Neutrophil (primary cell): Measurements from ENCODE around the gene SLFN12L.
A peak's percentile ranks its signal among the peaks of the same experiment; 100 is the strongest.

ENCODE experiments used
- H3K27ac ChIP-seq: fragments of 200-600 bp; sonication (generic); 2 replicates; pipeline ENCODE4 v1.5.1; 2016; ENCODE audit warnings: mild to moderate bottlenecking, moderate library complexity
- H3K27me3 ChIP-seq: fragments of 200-600 bp; sonication (generic); 2 replicates; pipeline ENCODE4 v1.6.0; 2016; ENCODE audit warnings: mild to moderate bottlenecking
- H3K36me3 ChIP-seq: fragments of 200-600 bp; sonication (generic); 2 replicates; pipeline ENCODE4 v1.5.1; 2017
- H3K4me1 ChIP-seq, 2 experiments: fragments of 200-600 bp in 1 of 2; sonication (generic) in 1 of 2; 1 replicate in 1 of 2; 2 replicates in 1 of 2; pipeline versions ENCODE4 v1.5.1 to v1.6.1; 2013 to 2016; ENCODE audit warnings: low read depth in 1 of 2, low read length in 1 of 2, mild to moderate bottlenecking in 1 of 2, moderate library complexity in 1 of 2; ENCODE audit not compliant: control insufficient read depth in 1 of 2, insufficient read depth in 1 of 2
- H3K4me3 ChIP-seq, 2 experiments: fragments of 200-600 bp in 1 of 2; sonication (generic) in 1 of 2; 1 replicate in 1 of 2; 2 replicates in 1 of 2; pipeline ENCODE4 v1.5.1; 2013 to 2016; ENCODE audit warnings: low read depth in 1 of 2, low read length in 1 of 2, mild to moderate bottlenecking in 1 of 2, moderate library complexity in 1 of 2
- H3K9me3 ChIP-seq: fragments of 200-600 bp; sonication (generic); 2 replicates; pipeline ENCODE4 v1.5.1; 2016
- CTCF ChIP-seq: fragments of 200-600 bp; sonication (generic); IDR thresholded peaks from 2 replicates; pipeline ENCODE4 v1.5.1; 2016; ENCODE audit warnings: antibody characterized with exemption

Gene SLFN12L

GRCh38 chr17:35553310-35553709 lies 15.8 kb upstream of the SLFN12L start:
- Histone ChIP-seq H3K27me3 (peaks cover 37% of the 10 kb centered on the region), H3K36me3 (no peaks in the 10 kb centered on the region), H3K27ac (no peak overlapping the region), H3K9me3 (no peaks in the 10 kb centered on the region), H3K4me3 (no peak overlapping the region), H3K4me1 (no peaks in the 10 kb centered on the region)
- TF ChIP-seq CTCF = no peak

GRCh38 chr17:35548978-35549377 lies 11.5 kb upstream of the SLFN12L start:
- H3K4me3 ChIP-seq = no peak overlapping the region
- TF ChIP-seq CTCF = no peak
- H3K4me1 ChIP-seq = peaks cover 7 to 9% of the 10 kb centered on the region in 2 experiments
- no peak overlapping the region for H3K27ac ChIP-seq
- no peaks in the 10 kb centered on the region for H3K36me3 ChIP-seq
- H3K9me3 ChIP-seq = no peaks in the 10 kb centered on the region
- peaks cover 37% of the 10 kb centered on the region for H3K27me3 ChIP-seq

GRCh38 chr17:35548208-35548810 lies 10.8 kb upstream of the SLFN12L start:
- peaks cover 7 to 9% of the 10 kb centered on the region in 2 experiments for H3K4me1 ChIP-seq

GRCh38 chr17:35546487-35546886 lies 9.0 kb upstream of the SLFN12L start:
- Histone ChIP-seq H3K4me1 (peaks cover 11 to 20% of the 10 kb centered on the region in 2 experiments), H3K27ac (peak overlapping the region; percentile 48), H3K4me3 (no peak overlapping the region), H3K9me3 (no peaks in the 10 kb centered on the region), H3K27me3 (peaks cover 13% of the 10 kb centered on the region), H3K36me3 (no peaks in the 10 kb centered on the region)
- TF ChIP-seq CTCF = no peak

More at GRCh38 chr17:35548208-35548810, 10.8 kb upstream of the SLFN12L start:
- H3K36me3 ChIP-seq = no peaks in the 10 kb centered on the region
- H3K4me3 ChIP-seq = no peak overlapping the region
- peaks cover 30% of the 10 kb centered on the region for H3K27me3 ChIP-seq
- H3K27ac ChIP-seq = no peak overlapping the region
- H3K9me3 ChIP-seq = no peaks in the 10 kb centered on the region
- no peak for TF ChIP-seq CTCF

- no peak for TF ChIP-seq CTCF
- peaks cover 21 to 34% of the 10 kb centered on the region in 2 experiments for H3K4me1 ChIP-seq
- no peak overlapping the region for H3K4me3 ChIP-seq
- no peaks in the 10 kb centered on the region for H3K36me3 ChIP-seq
- peaks cover 6% of the 10 kb centered on the region for H3K27me3 ChIP-seq
- no peaks in the 10 kb centered on the region for H3K9me3 ChIP-seq
- no peak overlapping the region for H3K27ac ChIP-seq
These were observed 7.7 kb upstream of the SLFN12L start for GRCh38 chr17:35545150-35545549.
